A204.1 (cell line): ENCODE results near the gene RNF34.

Experiments used
- FAIRE-seq: peaks from 2 replicates; lab custom pipeline; 2012; peaks lifted over from hg19 to GRCh38; lab: Jason Lieb, UNC

Gene RNF34

DNA sequence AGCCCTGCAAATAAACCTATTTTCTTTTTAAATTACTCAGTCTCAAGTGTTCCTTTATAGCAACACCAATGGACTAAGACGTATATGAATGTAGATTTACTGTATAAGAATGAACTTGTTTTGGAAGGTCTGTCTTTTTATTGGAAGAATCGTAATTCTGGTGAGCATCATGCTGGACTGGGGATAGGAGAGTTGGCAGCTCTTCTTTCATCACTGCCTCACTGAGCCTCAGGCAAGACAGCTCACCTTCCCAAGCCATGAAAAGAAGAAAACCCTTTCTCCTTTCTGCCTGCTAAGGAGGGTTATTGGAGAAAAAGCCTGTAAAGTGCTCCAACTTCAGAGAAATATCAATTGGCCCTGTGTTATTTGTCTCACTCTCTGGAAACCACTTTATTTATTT, 9.1 kb upstream of the RNF34 start:
- no peak for FAIRE-seq

DNA sequence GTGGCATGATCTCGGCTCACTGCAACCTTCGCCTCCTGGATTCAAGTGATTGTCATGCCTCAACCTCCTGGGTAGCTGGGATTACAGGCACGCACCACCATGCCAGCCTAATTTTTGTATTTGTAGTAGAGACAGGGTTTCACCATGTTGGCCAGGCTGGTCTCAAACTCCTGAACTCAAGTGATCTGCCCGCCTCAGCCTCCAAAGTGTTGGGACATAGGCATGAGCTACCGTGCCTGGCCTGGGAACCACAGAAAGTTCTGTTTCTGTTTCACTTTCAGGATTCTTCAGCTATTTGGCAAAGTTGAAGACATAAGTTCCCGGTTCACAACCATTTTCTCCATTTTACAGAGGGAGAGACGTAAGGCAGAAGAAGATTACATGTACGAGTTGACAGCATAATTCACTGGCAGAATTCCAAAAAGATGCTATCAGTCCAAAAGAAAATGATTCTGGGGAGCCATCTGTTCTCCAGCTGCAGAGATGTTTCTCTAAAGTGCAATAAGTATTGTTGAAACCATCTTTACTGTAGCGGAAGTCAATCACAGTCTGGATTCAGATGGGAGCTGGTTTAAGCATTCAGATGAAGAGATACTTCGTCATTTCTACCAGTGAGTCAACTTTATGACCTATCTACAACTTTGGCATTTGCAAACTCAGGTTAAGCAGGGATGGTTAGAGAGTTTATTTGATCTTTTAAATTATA, 8.1 kb upstream of the RNF34 start:
- no peak for FAIRE-seq

DNA sequence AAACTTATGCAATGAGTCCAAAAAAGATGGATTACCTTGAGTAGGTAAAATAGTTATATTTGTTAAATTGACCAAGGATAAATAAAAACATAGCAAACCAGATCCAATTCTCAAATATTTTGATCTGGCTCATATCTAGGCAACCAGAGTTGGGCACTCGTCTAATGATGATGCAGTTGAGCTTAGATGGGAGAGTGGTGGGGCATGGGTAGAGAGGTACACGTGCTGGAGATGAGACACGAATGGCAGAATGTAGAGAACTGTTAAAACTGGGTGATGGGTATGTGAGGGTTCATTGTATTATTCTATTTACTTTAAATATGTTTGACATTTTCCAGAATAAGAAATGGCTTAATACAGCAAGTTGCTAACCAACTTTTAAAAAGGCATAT, 7.6 kb upstream of the RNF34 start:
- no peak for FAIRE-seq

DNA sequence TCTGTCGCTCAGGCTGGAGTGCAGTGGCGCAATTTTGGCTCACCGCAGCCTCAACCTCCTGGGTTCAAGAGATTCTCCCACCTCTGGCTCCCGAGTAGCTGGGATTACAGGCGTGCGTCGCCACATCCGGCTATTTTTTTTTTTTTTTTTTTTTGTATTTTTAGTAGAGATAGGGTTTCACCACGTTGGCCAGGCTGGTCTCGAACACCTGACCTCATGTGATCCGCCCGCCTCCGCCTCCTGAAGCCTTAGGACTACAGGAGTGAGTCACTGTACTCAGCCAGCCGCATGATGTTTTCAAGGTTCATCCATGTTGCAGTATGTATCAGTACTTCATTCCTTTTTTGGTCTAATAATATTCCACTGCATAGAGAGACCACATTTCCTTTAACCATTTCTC, 2.4 kb upstream of the RNF34 start:
- FAIRE-seq, result no peak

DNA sequence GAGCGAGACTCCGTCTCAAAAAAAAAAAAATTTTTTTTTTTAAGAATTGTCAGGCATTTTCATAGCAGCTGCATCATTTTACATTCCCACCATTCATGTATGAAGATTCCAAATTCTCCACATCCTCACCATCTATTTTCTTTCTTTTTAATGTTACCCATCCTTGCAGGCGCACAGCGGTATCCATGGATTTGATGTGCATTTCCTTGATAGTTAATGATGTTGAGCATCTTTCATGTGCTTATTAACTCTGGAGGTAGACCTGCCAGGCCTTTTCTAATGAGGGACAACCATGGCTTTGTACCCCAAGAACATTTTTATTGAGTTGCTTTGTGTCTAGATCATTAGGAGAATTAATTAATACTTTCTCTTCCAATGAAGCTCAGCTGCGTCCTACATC, 1.6 kb upstream of the RNF34 start:
- no peak for FAIRE-seq

DNA sequence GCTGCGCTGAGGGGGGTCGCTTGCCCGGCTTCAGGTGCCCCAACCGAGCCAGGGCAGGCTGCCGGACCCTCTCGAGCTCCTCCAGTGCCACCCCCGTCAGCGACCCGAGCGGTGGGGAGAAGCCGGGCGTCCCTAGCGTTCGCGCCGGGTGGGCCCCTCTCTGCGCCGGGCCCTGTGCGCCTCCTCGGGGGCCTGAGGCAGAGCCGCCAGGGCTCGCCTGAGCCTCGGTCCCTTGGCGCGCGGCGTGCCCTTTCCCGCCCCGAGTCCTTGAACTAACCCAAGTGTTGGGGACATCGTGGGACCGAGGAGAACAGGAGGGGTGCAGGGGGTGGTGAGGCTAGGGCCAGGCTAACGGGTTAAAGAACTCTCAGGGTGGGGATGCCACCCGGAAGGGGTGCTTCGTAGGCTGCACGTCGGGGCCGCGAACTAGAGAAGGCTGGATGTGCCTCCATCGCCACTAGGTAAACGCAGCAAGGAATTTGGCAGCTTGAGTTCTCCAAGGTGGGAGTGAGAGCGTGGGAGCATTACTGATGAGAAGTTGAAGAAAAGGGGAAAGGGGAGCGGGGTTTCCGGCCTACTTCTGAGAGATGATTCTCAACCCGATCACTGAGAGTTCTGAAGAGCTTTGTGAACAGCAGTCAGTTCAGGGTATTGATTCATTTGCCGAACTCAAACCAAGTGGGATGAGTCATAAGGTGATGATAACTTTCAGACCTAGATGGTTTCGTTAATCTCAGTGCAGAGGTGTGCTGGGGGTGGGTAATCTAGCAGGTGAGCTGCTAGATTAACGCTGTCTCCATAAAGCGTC, 618 bp downstream of the RNF34 start:
- no peak for FAIRE-seq

DNA sequence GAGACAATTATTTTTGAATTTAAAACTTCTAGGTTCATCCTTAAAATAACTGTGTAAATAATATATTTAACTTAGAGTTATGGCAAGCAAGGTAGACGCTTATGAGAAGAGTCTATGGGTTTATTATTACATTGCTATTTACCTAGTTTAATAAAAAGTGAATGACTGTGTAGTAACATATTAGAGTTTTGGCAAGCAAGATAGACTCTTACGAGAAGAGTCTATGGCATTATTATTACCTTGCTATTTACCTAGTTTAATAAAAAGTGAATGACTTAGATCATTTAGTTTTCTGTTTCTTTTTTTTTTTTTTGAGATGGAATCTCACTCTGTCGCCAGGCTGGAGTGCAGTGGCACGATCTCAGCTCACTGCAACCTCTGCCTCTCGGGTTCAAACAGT, 3.8 kb downstream of the RNF34 start:
- FAIRE-seq, result no peak

DNA sequence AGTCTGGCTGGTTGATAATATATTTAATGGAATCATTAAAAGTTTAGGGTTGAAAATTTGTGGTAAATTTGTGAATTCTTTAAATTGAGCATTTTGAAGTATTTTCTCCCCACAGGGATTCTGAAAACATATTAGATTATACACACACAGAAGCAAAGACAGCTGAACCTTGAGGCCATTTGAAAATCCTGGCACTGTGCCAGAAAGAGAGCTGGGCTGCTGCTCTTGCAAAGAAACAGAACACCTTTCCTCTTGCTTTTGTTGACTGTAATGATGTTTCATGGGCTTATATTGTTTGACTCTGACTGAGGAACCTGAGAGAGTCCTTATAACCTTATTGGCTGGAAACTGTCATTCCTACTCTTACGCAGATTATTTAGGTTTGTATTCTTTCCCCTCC, 4.8 kb downstream of the RNF34 start:
- FAIRE-seq, result no peak

DNA sequence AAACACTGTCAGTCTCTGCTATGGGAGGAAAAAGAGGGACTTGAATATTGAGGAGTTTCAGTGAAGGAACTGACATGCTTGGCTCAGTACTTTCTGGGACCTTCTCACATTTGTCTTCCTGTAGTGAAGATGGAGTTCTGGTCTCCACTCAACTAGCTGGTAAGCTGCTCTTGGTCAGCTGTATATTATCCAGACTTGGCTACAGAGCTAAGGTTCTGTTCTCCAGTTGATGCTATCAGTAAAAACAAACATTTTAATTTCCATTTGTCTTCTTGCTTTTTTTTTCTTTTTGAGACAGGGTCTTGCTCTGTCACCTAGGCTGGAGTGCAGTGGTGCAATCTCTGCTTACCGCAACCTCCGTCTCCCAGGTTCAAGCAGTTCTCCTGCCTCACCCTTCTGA, 5.3 kb downstream of the RNF34 start:
- no peak for FAIRE-seq

DNA sequence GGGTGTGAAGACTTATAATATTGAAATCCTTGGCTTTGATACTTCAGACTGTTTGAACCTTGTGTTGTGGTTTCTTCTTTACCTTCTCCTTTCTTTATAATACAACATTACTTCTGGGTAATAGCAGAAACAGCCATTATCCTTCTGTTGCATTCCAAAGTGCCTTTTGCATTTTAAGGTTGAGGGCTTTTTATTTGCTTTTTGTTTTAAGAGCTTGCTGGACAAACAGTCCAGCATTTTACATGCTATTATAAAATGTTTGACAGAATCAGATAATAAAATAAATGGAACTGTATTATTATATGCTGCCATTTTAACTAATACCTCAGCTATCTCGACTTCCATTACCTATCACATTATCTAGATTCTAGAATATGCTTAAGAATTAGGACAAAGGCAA, 14.0 kb downstream of the RNF34 start:
- FAIRE-seq, result no peak

DNA sequence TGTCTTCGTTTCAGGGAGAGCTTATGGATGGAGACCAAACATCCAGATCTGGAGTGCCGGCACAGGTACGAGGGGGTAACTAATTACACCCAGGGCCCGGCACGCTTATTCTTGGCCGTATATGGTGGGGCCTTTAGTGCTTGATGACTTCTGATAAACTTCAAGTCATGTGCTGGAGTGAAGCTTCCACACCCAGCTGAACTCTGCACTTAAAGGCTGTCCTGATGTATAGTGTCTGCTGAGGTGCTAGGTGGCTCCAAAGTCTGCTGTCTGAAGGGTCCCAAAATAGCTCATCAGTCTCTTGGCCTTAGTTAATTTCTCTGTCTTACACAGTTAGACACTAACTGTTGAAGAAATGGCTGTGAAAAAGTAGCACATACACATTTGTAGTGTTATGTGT, 17.9 kb downstream of the RNF34 start:
- FAIRE-seq, result no peak

DNA sequence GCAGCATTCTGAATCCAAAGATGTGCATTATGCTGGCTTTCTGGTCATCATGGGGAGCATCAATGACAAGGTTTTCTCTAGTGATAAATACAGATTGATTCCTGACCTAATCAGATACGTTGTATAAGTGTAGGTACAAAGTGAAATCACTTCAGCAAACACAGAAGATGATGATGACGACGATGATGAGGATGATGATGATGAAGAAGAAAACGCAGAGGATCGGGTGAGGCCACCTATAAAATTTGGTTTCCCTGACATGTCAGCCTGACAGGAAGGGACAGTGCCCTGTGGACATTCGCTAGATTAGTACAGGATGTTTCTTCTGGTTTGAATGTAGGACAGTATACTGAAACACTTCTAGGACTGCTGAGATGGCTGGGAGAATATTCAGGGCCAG, 20.2 kb downstream of the RNF34 start:
- no peak for FAIRE-seq

DNA sequence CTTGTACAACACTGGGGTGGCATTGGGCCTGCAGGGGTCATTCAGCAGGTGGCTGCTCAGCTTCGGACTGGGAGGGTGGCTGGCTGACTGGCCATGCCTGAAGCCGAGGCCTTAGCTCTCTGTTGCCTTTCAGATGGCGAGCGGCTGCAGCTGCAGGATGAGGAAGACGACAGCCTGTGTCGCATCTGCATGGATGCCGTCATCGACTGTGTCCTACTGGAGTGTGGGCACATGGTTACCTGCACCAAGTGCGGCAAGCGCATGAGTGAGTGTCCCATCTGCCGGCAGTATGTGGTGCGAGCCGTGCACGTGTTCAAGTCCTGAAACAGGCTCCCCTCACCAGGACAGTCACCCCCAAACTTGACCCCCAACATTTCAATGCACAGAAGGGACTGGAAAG, 23.3 kb downstream of the RNF34 start:
- no peak for FAIRE-seq

DNA sequence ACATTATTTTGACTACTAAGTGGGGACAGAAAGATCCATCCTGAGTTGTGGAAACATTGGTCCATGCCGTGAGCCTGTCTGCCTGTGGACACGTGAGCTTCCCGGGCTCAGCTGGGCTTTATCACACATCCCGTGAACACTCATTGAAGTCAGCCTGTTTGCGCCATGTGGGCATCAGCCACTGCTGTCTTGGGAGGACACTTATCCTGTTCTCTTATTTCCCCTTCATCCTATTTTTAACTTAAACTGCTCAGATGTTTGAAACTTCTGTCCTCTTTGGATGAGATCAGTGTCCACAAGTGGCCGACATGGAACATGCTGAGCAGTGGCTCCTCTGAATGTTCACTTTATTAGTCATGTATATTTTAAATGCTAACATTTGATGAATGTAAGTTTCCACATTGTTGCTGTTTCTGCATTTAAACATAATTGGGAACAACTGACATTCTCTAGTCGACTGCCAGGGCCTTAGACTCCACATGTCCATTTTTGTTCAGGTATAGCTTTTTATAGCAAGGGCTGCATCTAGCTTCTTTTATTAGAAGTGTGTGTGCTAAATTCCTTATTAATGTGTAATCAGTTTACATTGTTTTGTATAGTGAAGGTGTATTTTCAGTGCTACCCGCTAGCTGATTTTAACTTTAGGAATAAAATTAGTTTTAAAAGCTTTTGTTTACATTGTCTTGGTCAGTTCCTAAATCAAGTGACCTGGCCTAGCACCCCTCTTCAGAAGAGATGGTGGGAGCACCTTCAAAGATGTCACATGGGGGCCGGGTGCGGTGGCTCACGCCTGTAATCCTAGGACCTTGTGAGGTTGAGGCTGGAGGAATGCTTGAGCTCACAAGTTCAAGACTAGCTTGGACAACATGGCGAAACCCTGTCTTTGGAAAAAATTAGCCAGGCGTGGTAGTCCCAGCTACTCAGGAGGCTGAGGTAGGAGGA, 24.0 kb downstream of the RNF34 start:
- no peak for FAIRE-seq

DNA sequence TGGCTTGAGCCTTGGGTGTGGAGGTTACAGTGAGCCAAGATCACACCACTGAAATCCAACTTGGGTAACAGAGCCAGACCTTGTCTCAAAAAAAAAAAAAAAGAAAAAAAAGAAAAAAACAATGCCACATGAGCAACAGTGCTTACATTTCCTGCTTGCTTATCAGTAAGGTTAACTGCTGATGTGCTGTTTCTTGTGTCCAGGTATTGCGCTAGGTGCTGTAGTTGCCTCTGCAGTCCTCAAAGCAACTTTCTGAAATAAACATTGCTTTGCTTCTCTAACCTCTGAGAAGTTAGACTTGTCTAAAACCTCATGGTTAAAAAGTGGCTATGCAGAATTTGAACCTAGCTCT, 24.7 kb downstream of the RNF34 start:
- FAIRE-seq, result no peak

DNA sequence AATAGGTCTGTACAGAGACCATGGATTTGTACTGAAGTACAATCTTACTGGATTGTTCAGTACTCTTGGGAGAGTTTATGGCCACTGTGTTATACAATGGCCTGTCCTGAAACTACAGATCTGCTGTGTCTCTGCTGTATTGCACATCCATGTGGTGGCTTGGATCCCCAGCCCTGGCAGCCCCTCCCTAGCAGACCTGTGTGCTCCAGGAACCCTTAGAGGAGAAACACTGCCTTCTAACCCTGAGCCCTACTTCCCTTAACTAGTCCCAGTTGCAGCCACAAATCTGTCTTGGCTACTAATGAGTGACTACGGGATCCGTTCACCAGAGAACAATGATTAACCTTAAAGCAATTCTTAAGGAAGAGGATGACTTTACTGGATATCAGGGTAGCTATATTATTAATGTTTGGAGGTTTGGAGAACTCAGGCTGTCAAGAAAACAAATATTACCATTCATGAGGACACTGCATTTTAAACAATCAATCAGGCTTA, 27.7 kb downstream of the RNF34 start:
- no peak for FAIRE-seq

DNA sequence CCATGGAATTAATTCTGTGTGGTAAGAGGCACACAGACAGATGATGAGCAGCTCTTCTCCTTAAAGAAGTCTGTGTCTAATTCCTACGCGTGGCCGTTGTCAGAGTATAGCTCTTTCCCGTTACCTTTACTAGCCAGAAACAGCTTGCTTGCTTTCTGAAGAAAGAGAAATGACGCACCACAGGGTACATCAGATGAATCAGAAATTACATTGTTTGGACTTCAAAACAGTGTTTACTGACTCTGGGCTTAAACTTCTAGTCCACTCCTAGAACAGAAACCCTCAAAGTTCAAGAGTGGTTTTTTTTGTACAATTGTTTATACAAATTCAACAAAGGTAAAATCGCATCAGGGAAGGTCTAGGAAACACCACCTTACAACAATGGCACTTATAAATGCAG, 29.0 kb downstream of the RNF34 start:
- FAIRE-seq, result no peak

DNA sequence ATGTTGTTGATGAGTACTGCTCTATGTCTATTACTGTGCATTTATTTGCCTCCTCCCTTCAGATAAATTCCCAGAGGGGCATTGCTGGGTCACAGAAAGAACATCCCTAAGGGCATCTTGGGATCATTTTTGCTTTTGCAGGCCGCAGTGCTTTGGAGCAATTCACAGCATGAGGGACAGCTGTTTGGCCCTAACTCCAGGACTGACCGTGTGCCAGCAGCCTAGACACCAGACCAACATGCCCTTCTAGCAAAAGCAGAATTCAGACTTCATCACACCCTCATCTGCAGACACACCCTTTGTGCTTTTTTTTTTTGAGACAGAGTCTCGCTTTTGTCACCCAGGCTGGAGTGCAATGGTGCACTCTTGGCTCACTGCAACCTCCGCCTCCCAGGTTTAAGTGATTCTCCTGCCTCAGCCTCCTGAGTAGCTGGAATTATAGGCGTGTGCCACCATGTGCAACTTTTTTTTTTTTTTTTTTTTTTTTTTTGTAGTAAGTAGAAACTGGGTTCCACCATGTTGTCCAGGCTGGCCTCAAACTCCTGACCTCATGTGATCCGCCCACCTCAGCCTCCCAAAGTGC, 31.0 kb downstream of the RNF34 start:
- no peak for FAIRE-seq

DNA sequence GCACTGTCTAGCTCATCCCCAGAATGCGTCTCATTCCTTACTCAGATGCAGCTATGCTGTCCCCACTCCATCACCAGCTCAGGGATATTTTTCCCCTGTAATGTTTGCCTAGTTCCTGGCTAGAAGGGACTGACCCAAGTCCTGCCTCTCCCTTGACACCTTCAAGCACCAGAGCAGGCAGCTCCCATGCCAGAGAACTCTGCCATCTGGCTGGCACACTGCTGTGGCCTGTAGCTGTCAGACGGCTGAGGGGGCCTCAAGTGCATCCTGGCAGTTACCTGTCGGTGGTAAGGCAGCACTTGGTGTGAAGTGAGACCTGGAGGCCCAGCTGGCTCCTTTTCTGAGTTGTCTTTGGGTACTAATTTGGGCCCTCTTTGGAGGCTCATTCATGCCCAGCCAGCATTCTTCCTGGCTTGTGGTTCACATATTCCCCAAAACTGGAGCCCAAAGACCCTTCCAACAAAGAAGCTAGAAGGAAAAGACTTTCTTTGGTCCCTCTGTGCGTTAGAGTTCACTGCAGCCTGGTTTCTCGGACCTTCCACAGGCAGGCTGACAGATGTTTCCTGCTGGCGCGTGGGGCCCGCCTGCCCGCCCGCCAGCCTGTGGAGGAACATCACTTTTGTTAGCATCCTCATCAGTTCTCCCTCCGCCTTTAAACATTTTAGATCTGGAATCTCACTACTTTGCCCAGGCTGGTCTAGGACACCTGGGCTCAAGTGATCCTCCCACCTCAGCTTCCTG, 33.0 kb downstream of the RNF34 start:
- FAIRE-seq, result no peak

DNA sequence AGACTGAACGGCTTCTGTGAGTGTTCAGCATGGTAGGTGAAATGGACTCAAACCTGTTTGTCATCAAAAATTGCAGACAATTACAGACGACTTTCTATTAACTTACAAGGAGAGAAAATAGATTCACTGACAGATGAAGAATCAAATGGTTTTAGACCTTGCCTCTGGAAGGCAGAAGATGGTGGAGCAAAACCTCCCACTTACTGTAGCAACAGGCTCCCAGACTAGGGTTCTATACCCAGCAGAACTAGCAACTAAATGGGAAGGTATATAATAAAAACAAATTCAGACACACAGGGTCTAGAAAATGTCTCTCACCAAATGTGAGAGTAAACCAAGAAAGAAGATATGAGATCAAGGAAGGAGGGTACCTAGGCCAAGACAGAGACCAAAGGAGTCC, 36.8 kb downstream of the RNF34 start:
- no peak for FAIRE-seq

DNA sequence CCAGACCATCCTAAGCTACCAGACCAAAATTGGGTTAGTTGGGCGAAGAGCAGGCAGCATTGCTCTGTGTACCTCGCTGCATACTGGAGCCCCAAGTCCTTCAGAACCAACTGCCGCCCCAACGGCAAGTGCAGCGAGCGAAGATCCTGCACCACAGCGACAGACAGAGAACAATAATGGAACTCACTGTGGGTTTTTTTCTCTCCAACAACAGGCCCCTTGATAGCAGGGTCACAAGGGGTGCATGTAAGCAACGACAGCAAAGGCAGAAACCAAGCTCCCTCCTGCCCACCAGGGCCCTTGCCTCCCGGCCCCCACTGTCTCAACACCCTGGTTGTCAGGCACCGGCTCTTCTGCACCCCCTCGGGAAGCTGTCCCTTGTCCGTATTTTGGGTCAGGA, 39.0 kb downstream of the RNF34 start:
- FAIRE-seq, result no peak

DNA sequence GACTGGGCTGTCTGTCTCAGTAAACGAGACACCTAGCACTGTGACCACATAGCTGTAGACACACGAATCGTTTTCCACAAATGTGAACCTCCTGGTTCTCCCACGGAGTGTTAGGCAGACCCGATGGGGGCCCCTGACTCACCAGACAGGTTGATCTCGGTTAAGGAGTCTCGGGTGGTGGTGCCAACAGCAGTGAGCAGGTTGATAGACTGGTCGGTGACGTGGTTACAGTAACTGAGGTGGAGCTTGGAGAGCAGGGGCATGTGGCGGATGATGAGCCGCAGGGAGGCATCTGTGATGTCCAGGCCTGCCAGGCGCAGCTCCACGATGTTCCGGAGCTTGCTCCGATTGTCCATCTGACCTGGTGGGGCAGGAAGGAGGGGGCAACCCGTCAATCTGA, 39.8 kb downstream of the RNF34 start:
- FAIRE-seq, result no peak
